ENCODE results near the gene AKT1. TPM values are rescaled to one million over a fixed set of nuclear protein-coding genes. Genes with fewer than 3 reads are reported as not detected.

AKT1 gene
- total and polyA plus RNA-seq, 2 of the 4 experiments (the other 2 are of a cell fraction) = 193 to 221 TPM

DNA sequence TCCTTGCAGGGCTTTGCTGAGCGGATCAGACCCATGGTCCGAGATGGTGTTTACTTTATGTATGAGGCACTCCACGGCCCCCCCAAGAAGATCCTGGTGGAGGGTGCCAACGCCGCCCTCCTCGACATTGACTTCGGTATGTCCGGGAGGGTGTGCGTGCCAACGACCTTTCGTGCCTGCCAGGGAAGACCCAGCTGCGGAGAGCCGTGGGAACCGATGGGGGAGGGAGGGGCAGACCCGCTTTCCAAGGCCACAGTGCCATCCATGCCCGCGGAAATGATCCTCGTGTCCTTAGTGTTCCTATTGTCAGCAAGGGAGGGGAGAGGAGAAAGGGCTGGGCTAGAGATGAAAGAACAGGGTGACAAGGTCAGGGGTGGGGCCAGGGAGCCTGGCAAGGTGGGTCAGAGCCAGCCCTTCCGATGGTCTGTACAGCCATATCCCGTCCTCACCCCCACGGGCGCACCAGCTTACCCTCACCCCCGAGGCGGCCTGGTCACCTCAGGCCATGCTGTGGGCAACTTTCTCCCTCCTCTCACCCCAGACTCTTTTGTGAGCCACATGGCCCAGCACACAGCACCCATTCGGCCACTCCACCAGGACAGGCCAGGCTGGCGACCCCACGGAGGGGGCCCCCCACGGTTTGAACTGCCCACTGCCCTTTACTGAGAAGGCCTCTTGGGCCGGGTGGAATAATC, 54.3 kb downstream of the AKT1 start:
- no peak overlapping the region for H2BK5ac ChIP-seq (ENCODE audit: low read depth, low read length, poor library complexity, severe bottlenecking)
- ChIA-PET POLR2A (ENCODE audit: unreplicated experiment) (no interaction called here), CTCF (no interaction called here)
- H4K91ac ChIP-seq (ENCODE audit: insufficient read depth, low read depth, low read length) = no peak overlapping the region
- no peak overlapping the region for H3K4ac ChIP-seq (ENCODE audit: low read depth, low read length)
- H3K23ac ChIP-seq (ENCODE audit: low read depth, low read length) = no peak overlapping the region
- H3K56ac ChIP-seq (ENCODE audit: extremely low read depth, insufficient read depth, low read length) = no peak overlapping the region
- in situ Hi-C loops (cut with MboI; ENCODE audit: low sequenced_read_pairs) = no loop called here
- H3K4me3 ChIP-seq (ENCODE audit: insufficient read depth, low read depth, low read length) = no peak overlapping the region
- peaks cover 12% of the 10 kb centered on the region; the same call in 1 of the 2 replicates for H3K9me1 ChIP-seq (ENCODE audit: insufficient read depth, low read length)
- H2BK20ac ChIP-seq (ENCODE audit: low read depth, low read length) = no peak overlapping the region
- H4K20me1 ChIP-seq (ENCODE audit: insufficient read depth, low read length) = no peaks in the 10 kb centered on the region
- H3K27ac ChIP-seq (ENCODE audit: insufficient read depth, low read length) = no peak overlapping the region
- no peak overlapping the region for H4K8ac ChIP-seq (ENCODE audit: low read depth in 2 of 2, low read length in 2 of 2)
- no peak overlapping the region for H3K4me2 ChIP-seq (ENCODE audit: low read depth, low read length)
- H3K27me3 ChIP-seq (ENCODE audit: control insufficient read depth, insufficient read depth, low read length) = no peaks in the 10 kb centered on the region
- no peaks in the 10 kb centered on the region for H3K9me3 ChIP-seq (ENCODE audit: control insufficient read depth, insufficient read depth, low read length)
- DNase-seq = no peak
- H3K4me1 ChIP-seq (ENCODE audit: control insufficient read depth, insufficient read depth, low read length) = peaks cover 18% of the 10 kb centered on the region
- ATAC-seq (ENCODE audit: low read depth) = no peak
- no peak overlapping the region for H2BK120ac ChIP-seq (ENCODE audit: low read depth, low read length)
- dilution Hi-C loops (cut with HindIII; ENCODE audit: low sequenced_read_pairs, unreplicated experiment) = no loop called here
- H3K9ac ChIP-seq (ENCODE audit: low read depth, low read length) = no peak overlapping the region
- peaks cover 13% of the 10 kb centered on the region for H3K36me3 ChIP-seq (ENCODE audit: control insufficient read depth, insufficient read depth, low read length)
- no peaks in the 10 kb centered on the region for H3K79me1 ChIP-seq (ENCODE audit: low read depth in 1 of 2, low read length in 2 of 2)
- TF ChIP-seq MAZ (IDR thresholded peaks at IDR 0.05; ENCODE audit: borderline replicate concordance, low read depth, low read length) (no peak), RFX5 (IDR thresholded peaks at IDR 0.05; ENCODE audit: low read depth, low read length) (no peak), RCOR1 (IDR thresholded peaks at IDR 0.05; ENCODE audit: insufficient replicate concordance, low read length) (no peak), MAFK (IDR thresholded peaks at IDR 0.05; ENCODE audit: low read depth, low read length) (no peak), FOS (IDR thresholded peaks at IDR 0.05; ENCODE audit: low read depth, low read length) (no peak), MXI1 (IDR thresholded peaks at IDR 0.05; ENCODE audit: borderline replicate concordance, low read depth, low read length) (no peak), CTCF (conservative IDR thresholded peaks at IDR 0.05; ENCODE audit: low read depth, low read length) (no peak), SMC3 (IDR thresholded peaks at IDR 0.05; ENCODE audit: low read depth, low read length) (no peak), BHLHE40 (IDR thresholded peaks at IDR 0.05; ENCODE audit: low read depth, low read length) (no peak), RAD21 (IDR thresholded peaks at IDR 0.05; ENCODE audit: low read length) (no peak), NFE2L2 (IDR thresholded peaks at IDR 0.05; ENCODE audit: low read depth, low read length) (no peak), CEBPB (IDR thresholded peaks at IDR 0.05; ENCODE audit: low read depth, low read length) (no peak), POLR2A (IDR thresholded peaks at IDR 0.05; ENCODE audit: low read depth, low read length) (no peak), CHD1 (IDR thresholded peaks at IDR 0.05; ENCODE audit: low read depth, low read length) (no peak)
- TF ChIP-seq, protein P1, sequence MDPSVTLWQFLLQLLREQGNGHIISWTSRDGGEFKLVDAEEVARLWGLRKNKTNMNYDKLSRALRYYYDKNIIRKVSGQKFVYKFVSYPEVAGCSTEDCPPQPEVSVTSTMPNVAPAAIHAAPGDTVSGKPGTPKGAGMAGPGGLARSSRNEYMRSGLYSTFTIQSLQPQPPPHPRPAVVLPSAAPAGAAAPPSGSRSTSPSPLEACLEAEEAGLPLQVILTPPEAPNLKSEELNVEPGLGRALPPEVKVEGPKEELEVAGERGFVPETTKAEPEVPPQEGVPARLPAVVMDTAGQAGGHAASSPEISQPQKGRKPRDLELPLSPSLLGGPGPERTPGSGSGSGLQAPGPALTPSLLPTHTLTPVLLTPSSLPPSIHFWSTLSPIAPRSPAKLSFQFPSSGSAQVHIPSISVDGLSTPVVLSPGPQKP (IDR thresholded peaks at IDR 0.05; ENCODE audit: borderline replicate concordance, low read depth, low read length) = no peak
- TF ChIP-seq, protein P2, sequence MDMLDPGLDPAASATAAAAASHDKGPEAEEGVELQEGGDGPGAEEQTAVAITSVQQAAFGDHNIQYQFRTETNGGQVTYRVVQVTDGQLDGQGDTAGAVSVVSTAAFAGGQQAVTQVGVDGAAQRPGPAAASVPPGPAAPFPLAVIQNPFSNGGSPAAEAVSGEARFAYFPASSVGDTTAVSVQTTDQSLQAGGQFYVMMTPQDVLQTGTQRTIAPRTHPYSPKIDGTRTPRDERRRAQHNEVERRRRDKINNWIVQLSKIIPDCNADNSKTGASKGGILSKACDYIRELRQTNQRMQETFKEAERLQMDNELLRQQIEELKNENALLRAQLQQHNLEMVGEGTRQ (IDR thresholded peaks at IDR 0.05; ENCODE audit: low read depth, low read length) = no peak
- intact Hi-C loops (cut with micrococcal nuclease) = no loop called here
- H3K18ac ChIP-seq (ENCODE audit: low read depth, low read length) = no peak overlapping the region
- no peak overlapping the region for H2AK5ac ChIP-seq (ENCODE audit: low read depth, low read length)
- H2BK15ac ChIP-seq (ENCODE audit: low read depth, low read length) = no peak overlapping the region
- 98% methylated on average over 8 of the region's 29 CpGs; no CpG with 5 or more reads in 1 of the 2 experiments for WGBS, 2 experiments (ENCODE audit: extremely low coverage in 2 of 2, insufficient read length in 1 of 2)
- H2AFZ ChIP-seq (replicated peaks; ENCODE audit: low read length, poor library complexity) = no peak overlapping the region
- BruUV-seq (replicated peaks) = no TSS peak
- H4K5ac ChIP-seq (ENCODE audit: low read depth, low read length) = no peak overlapping the region
- no peak overlapping the region for H2AK9ac ChIP-seq (replicated peaks; ENCODE audit: low read depth, low read length, poor library complexity)
- H3K14ac ChIP-seq (replicated peaks; ENCODE audit: low read depth, low read length) = no peak overlapping the region
